SJSA1 (cell line): ENCODE results near the gene BBOF1. TPM values are rescaled to one million over a fixed set of nuclear protein-coding genes. Genes with fewer than 3 reads are reported as not detected.

Experiments used
- DNase-seq, 2 experiments: peaks; one replicate each; pipeline ENCODE4 v3.0.0-alpha.2; 2015 to 2020; ENCODE audit warnings: low spot score in 2 of 2, low read depth in 1 of 2
- H3K27ac ChIP-seq: fragments of 250-450 bp; sonication (Bioruptor Pico); 2 replicates; pipeline ENCODE4 v1.5.1; 2020; ENCODE audit warnings: mild to moderate bottlenecking, moderate library complexity
- H3K27me3 ChIP-seq: fragments of 250-450 bp; sonication (Bioruptor Pico); replicated peaks from 2 replicates; pipeline ENCODE4 v1.5.1; 2020; ENCODE audit warnings: mild to moderate bottlenecking, moderate library complexity
- H3K36me3 ChIP-seq: fragments of 250-450 bp; sonication (Bioruptor Pico); 2 replicates; pipeline ENCODE4 v1.5.1; 2020; ENCODE audit warnings: mild to moderate bottlenecking
- H3K4me1 ChIP-seq: fragments of 250-450 bp; sonication (Bioruptor Pico); replicated peaks from 2 replicates; pipeline ENCODE4 v1.6.1; 2021; ENCODE audit warnings: mild to moderate bottlenecking
- H3K4me3 ChIP-seq: fragments of 250-450 bp; sonication (Bioruptor Pico); 2 replicates; pipeline ENCODE4 v1.5.1; 2020; ENCODE audit warnings: mild to moderate bottlenecking
- H3K9me3 ChIP-seq: fragments of 250-450 bp; sonication (Bioruptor Pico); replicated peaks from 2 replicates; pipeline ENCODE4 v1.5.1; 2020; ENCODE audit warnings: mild to moderate bottlenecking
- total RNA-seq: library from RNA; depleted of rRNA; stranded (reverse); fragments of >200 nt; shearing (Covaris generic); gene quantifications from 2 replicates; pipeline ENCODE4 v1.2.3, GENCODE V29; 2014

Gene BBOF1
- total RNA-seq, 1 experiment from 2014 or later = 10.2 TPM

DNA sequence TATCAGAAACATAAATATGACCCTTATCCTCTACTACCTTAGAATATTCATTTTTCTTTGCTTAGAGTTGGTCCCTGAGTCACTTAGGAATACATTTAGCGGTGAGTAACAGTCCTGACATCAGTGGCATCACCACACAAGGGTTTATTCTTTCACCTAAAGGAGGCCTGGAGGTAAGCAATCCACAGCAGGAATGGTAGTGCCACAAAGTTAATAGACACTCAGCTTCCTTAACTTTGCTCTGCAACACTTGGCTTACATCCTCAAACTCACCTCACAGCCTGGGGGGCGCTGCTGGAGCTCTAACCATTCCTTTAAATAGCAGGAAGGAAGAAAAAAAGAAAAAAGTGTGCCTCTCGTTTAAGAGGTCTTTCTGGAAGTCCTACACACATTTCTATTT, 29.1 kb downstream of the BBOF1 start:
- Histone ChIP-seq H3K36me3 (no peaks in the 10 kb centered on the region), H3K4me1 (no peaks in the 10 kb centered on the region), H3K27me3 (no peaks in the 10 kb centered on the region), H3K27ac (no peak overlapping the region), H3K9me3 (no peaks in the 10 kb centered on the region), H3K4me3 (no peak overlapping the region)
- no peak for DNase-seq

- Histone ChIP-seq H3K9me3 (no peaks in the 10 kb centered on the region), H3K36me3 (no peaks in the 10 kb centered on the region), H3K27ac (no peak overlapping the region), H3K4me1 (no peaks in the 10 kb centered on the region), H3K4me3 (no peak overlapping the region), H3K27me3 (no peaks in the 10 kb centered on the region)
- DNase-seq = no peak
Measured at GRCh38 chr14:74049876-74050495, 30.8 kb downstream of the BBOF1 start.

- H3K4me3 ChIP-seq = no peak overlapping the region
- H3K9me3 ChIP-seq = no peaks in the 10 kb centered on the region
- H3K27ac ChIP-seq = peak overlapping the region; percentile 94
- DNase-seq = peak in 1 of 2 experiments; percentile 46
- H3K4me1 ChIP-seq = peaks cover 35% of the 10 kb centered on the region
- peaks cover 11% of the 10 kb centered on the region for H3K36me3 ChIP-seq
- H3K27me3 ChIP-seq = no peaks in the 10 kb centered on the region
Measured at GRCh38 chr14:74062809-74063150, 43.6 kb downstream of the BBOF1 start.

GRCh38 chr14:74064426-74064825, 45.3 kb downstream of the BBOF1 start:
- H3K36me3 ChIP-seq = peaks cover 9% of the 10 kb centered on the region
- DNase-seq = no peak

DNA sequence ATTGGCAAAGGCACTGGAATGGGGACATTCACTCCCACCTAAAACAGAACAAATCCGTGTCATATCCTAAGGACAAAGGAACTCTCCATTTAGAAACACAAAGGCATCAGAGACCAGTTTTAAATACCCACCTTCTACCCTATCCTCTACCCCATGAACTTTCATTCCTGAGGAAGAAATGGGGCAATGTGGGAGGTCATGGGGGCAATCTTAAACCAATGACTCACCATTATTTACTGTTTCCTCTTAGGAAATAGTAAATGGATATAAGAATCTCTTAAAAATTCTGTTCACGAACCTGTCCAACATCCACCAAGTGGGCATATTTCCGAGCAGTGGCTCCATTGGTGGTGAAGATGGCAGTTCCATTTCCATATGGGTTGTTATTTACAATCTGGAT, 45.7 kb downstream of the BBOF1 start:
- H3K4me3 ChIP-seq = no peak overlapping the region
- no peak overlapping the region for H3K27ac ChIP-seq
- DNase-seq = no peak
- H3K9me3 ChIP-seq = no peaks in the 10 kb centered on the region
- H3K27me3 ChIP-seq = no peaks in the 10 kb centered on the region
- peaks cover 9% of the 10 kb centered on the region for H3K36me3 ChIP-seq
- H3K4me1 ChIP-seq = peaks cover 35% of the 10 kb centered on the region

More at GRCh38 chr14:74064426-74064825, 45.3 kb downstream of the BBOF1 start:
- no peak overlapping the region for H3K27ac ChIP-seq
- no peaks in the 10 kb centered on the region for H3K9me3 ChIP-seq
- no peak overlapping the region for H3K4me3 ChIP-seq
- peaks cover 35% of the 10 kb centered on the region for H3K4me1 ChIP-seq
- no peaks in the 10 kb centered on the region for H3K27me3 ChIP-seq

- DNase-seq = no peak
Measured at GRCh38 chr14:74065746-74066575, 46.8 kb downstream of the BBOF1 start.

DNA sequence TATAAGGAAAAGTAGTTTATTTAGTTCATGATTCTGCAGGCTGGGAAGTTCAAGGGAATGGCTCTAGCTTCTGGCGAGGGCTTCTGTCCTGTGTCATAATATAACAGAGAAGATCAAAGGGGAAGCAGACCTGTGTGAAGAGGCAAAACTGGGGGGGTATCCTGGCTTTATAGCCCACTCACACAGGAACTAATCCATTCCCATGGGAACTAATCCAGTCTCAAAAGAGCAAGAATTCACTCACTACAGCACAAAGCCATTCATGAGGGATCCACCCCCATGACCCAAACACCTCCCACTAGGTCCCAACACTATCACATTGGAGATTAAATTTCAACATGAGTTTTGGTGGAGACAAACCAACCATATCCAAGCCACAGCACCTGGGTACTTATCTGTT, 58.3 kb downstream of the BBOF1 start:
- no peaks in the 10 kb centered on the region for H3K27me3 ChIP-seq
- no peak overlapping the region for H3K27ac ChIP-seq
- H3K4me1 ChIP-seq = no peaks in the 10 kb centered on the region
- no peak for DNase-seq
- H3K36me3 ChIP-seq = no peaks in the 10 kb centered on the region
- no peak overlapping the region for H3K4me3 ChIP-seq
- H3K9me3 ChIP-seq = no peaks in the 10 kb centered on the region

More at GRCh38 chr14:74065746-74066575, 46.8 kb downstream of the BBOF1 start:
- no peak overlapping the region for H3K4me3 ChIP-seq
- H3K27me3 ChIP-seq = no peaks in the 10 kb centered on the region
- peaks cover 35% of the 10 kb centered on the region for H3K4me1 ChIP-seq
- H3K36me3 ChIP-seq = peaks cover 12% of the 10 kb centered on the region
- no peaks in the 10 kb centered on the region for H3K9me3 ChIP-seq
- no peak overlapping the region for H3K27ac ChIP-seq

GRCh38 chr14:74080820-74081460, 61.8 kb downstream of the BBOF1 start:
- H3K4me1 ChIP-seq = peaks cover 11% of the 10 kb centered on the region
- no peak for DNase-seq
- H3K4me3 ChIP-seq = no peak overlapping the region
- no peaks in the 10 kb centered on the region for H3K9me3 ChIP-seq
- no peak overlapping the region for H3K27ac ChIP-seq
- 0 out of 2 replicates have a peak, but pooled peaks cover 2% of the 10 kb centered on the region for H3K36me3 ChIP-seq
- no peaks in the 10 kb centered on the region for H3K27me3 ChIP-seq

GRCh38 chr14:74081491-74081890, 62.3 kb downstream of the BBOF1 start:
- Histone ChIP-seq H3K4me1 (peaks cover 11% of the 10 kb centered on the region), H3K4me3 (no peak overlapping the region), H3K27me3 (no peaks in the 10 kb centered on the region), H3K36me3 (0 out of 2 replicates have a peak, but pooled peaks cover 2% of the 10 kb centered on the region), H3K27ac (no peak overlapping the region), H3K9me3 (no peaks in the 10 kb centered on the region)
- no peak for DNase-seq

DNA sequence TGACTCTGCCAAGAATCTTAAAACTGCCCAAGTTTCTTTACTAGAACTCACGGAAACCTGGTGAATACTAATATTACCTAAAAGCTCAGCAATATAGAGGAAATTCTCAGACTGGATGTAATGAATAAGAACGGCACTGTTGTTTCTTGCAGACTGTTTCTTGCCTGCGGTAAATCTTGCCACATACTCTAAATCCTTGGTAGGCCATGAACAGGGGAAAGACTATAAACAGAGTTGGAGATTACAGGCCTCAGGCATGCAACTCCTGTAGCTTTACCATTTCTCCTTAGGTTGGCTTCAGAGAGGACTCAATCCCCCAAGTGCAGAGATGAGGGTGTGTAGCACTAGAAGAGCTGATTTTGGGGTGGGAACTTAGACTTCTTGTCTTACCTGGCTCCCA, 64.0 kb downstream of the BBOF1 start:
- Histone ChIP-seq H3K4me1 (peaks cover 11% of the 10 kb centered on the region), H3K27ac (no peak overlapping the region), H3K27me3 (no peaks in the 10 kb centered on the region), H3K9me3 (no peaks in the 10 kb centered on the region), H3K4me3 (peak overlapping the region; percentile 60), H3K36me3 (0 out of 2 replicates have a peak, but pooled peaks cover 2% of the 10 kb centered on the region)
- no peak for DNase-seq

- Histone ChIP-seq H3K27ac (no peak overlapping the region; the same call in 1 of the 2 replicates), H3K4me1 (peaks cover 11% of the 10 kb centered on the region), H3K27me3 (no peaks in the 10 kb centered on the region), H3K36me3 (0 out of 2 replicates have a peak, but pooled peaks cover 2% of the 10 kb centered on the region), H3K4me3 (peak overlapping the region; percentile 60), H3K9me3 (no peaks in the 10 kb centered on the region)
- no peak for DNase-seq
Measured at GRCh38 chr14:74083784-74084276, 64.7 kb downstream of the BBOF1 start.

- Histone ChIP-seq H3K4me3 (peak within 1 kb of the TSS; percentile 60), H3K36me3 (0 out of 2 replicates have a peak, but pooled peaks cover 2% of the 10 kb centered on the region), H3K4me1 (peaks cover 11% of the 10 kb centered on the region), H3K27ac (peak within 1 kb of the TSS; percentile 80), H3K9me3 (no peaks in the 10 kb centered on the region), H3K27me3 (no peaks in the 10 kb centered on the region)
- DNase-seq = peak; percentile 99 to 100
Measured at GRCh38 chr14:74084277-74085046, 65.3 kb downstream of the BBOF1 start, which contains the start of the genes ALDH6A1 and LIN52. ALDH6A1 (minus strand) TSS chr14:74084453; CDS start chr14:74084394, 59 bp downstream. LIN52 (plus strand) TSS chr14:74084956; CDS start chr14:74084975, 19 bp downstream.
